HepG2 (cell line): ENCODE measurements around the gene COA5. TPM values are rescaled to one million over a fixed set of nuclear protein-coding genes. Genes with fewer than 3 reads are reported as not detected.

Source experiments
- ATAC-seq: fragments of 200-7000 bp; cut with Tn5 transposase; 3 replicates; pipeline ENCODE4 v1.9.1; 2020; ENCODE audit warnings: mild to moderate bottlenecking, moderate library complexity
- BruUV-seq: library from RNA; stranded (reverse); fragments of 400-500 nt; replicated peaks from 2 replicates; lab custom pipeline; 2021; lab: Mats Ljungman, UMichigan
- CTCF ChIA-PET: fragments of 300-600 bp; formaldehyde crosslinking; extraction: SDS; loops from one replicate; lab custom pipeline; 2021; ENCODE audit warnings: low total read pairs, inconsistent platforms, low intra/inter-chr PET ratio; lab: Yijun Ruan, JAX
- POLR2A ChIA-PET: fragments of 350-600 bp; sonication (Branson Sonifier 250); formaldehyde crosslinking; loops from one replicate; lab custom pipeline; 2020; ENCODE audit warnings: antibody characterized with exemption, inconsistent platforms; lab: Yijun Ruan, JAX
- DNase-seq: peaks from one replicate; pipeline ENCODE4 v3.0.0-alpha.2; 2015; ENCODE audit warnings: low spot score
- FAIRE-seq: peaks from 3 replicates; lab custom pipeline; 2011; peaks lifted over from hg19 to GRCh38; lab: Jason Lieb, UNC
- H2AFZ ChIP-seq: one replicate; pipeline ENCODE4 v1.6.1; 2011; ENCODE audit warnings: low read length, inconsistent platforms
- H3K27ac ChIP-seq: fragments of 300-600 bp; 3 replicates; pipeline ENCODE4 v1.8.0; 2011; ENCODE audit warnings: mixed run types, mild to moderate bottlenecking, mixed read lengths, low read length, inconsistent platforms; ENCODE audit not compliant: insufficient read depth; ENCODE audit errors: extremely low read length
- H3K27me3 ChIP-seq, 2 experiments: fragments of 200-600 bp in 1 of 2; 2 replicates in 1 of 2; 3 replicates in 1 of 2; pipeline versions ENCODE4 v1.6.0 to v1.8.0; 2011; ENCODE audit warnings: low read length in 2 of 2, mild to moderate bottlenecking in 2 of 2, moderate library complexity in 2 of 2, inconsistent platforms in 1 of 2; ENCODE audit not compliant: insufficient read depth in 2 of 2, control insufficient read depth in 1 of 2
- H3K36me3 ChIP-seq, 2 experiments: fragments of 200-600 bp in 1 of 2; replicated peaks in 1 of 2; 2 replicates in 1 of 2; 3 replicates in 1 of 2; pipeline versions ENCODE4 v1.5.1 to v1.8.0; 2011; ENCODE audit warnings: low read length in 2 of 2, inconsistent platforms in 1 of 2; ENCODE audit not compliant: insufficient read depth in 2 of 2, control insufficient read depth in 1 of 2
- H3K4me1 ChIP-seq: 2 replicates; pipeline ENCODE4 v1.5.1; 2012; ENCODE audit warnings: low read length, inconsistent platforms; ENCODE audit not compliant: insufficient read depth
- H3K4me2 ChIP-seq: 2 replicates; pipeline ENCODE4 v1.6.0; 2011; ENCODE audit warnings: low read depth, low read length, inconsistent platforms
- H3K4me3 ChIP-seq, 3 experiments: fragments of 200-600 bp in 1 of 3; sonication (generic), shearing (Covaris generic) in 1 of 3; replicated peaks in 1 of 3; 2 replicates each; pipeline ENCODE4 v1.5.1; 2011 to 2016; ENCODE audit warnings: low read length in 3 of 3, inconsistent platforms in 2 of 3, low read depth in 2 of 3, mild to moderate bottlenecking in 2 of 3, control low read depth in 1 of 3, mixed read lengths in 1 of 3; ENCODE audit not compliant: insufficient read depth in 1 of 3
- H3K79me2 ChIP-seq: one replicate; pipeline ENCODE4 v1.6.1; 2011; ENCODE audit warnings: low read length, inconsistent platforms; ENCODE audit not compliant: insufficient read depth
- H3K9ac ChIP-seq: 2 replicates; pipeline ENCODE4 v1.6.0; 2011; ENCODE audit warnings: mild to moderate bottlenecking, low read depth, low read length, inconsistent platforms; ENCODE audit not compliant: insufficient read depth
- H3K9me3 ChIP-seq: 2 replicates; pipeline ENCODE4 v1.5.1; 2012; ENCODE audit warnings: mild to moderate bottlenecking, low read length
- H4K20me1 ChIP-seq: 2 replicates; pipeline ENCODE4 v1.6.0; 2011; ENCODE audit warnings: inconsistent platforms, mild to moderate bottlenecking, low read length, moderate library complexity; ENCODE audit not compliant: insufficient read depth
- ONECUT2 ChIP-seq: sonication (generic); formaldehyde crosslinking; IDR thresholded peaks from 2 replicates; pipeline ENCODE4 v1.4.0; 2020; ENCODE audit warnings: missing genetic modification reagents
- PBX2 ChIP-seq: IDR thresholded peaks from 2 replicates; pipeline ENCODE4 v1.6.1; 2016; ENCODE audit warnings: control low read depth
- TFAP4 ChIP-seq: sonication (generic); IDR thresholded peaks from 2 replicates; pipeline ENCODE4 v1.6.1; 2016; ENCODE audit warnings: low read depth, borderline replicate concordance
- ZNF33B ChIP-seq: sonication (generic); formaldehyde crosslinking; IDR thresholded peaks from 2 replicates; pipeline ENCODE4 v1.5.1; 2020; ENCODE audit warnings: mild to moderate bottlenecking, missing genetic modification reagents
- ZNF672 ChIP-seq: sonication (generic); formaldehyde crosslinking; IDR thresholded peaks from 2 replicates; pipeline ENCODE4 v1.8.1; 2022; ENCODE audit warnings: missing genetic modification reagents
- WGBS: methylation state at CpG from one replicate; pipeline ENCODE4 v1.1.6; 2017; ENCODE audit warnings: low lambda C conversion rate; 5-methylcytosine and 5-hydroxymethylcytosine counted together
- in situ Hi-C: cut with HindIII; loops from 2 replicates; pipeline ENCODE4 v1.10.0; 2017; ENCODE audit warnings: low pct_unique_long_range_greater_than_20kb; ENCODE audit not compliant: extremely low pct_ligation_motif_present
- intact Hi-C: fragments of 100-400 bp; cut with micrococcal nuclease; formaldehyde crosslinking; loops from one replicate; pipeline ENCODE4 v1.10.0; 2022; ENCODE audit not compliant: unreplicated experiment
- polyA plus RNA-seq, 8 experiments: library from polyadenylated mRNA; depleted of rRNA in 3 of 8; stranded (reverse) in 7 of 8; unstranded in 1 of 8; fragments of >200 nt; fragmentation: Illumina TruSeq in 4 of 8; extraction: Trizol in 4 of 8; gene quantifications; 2 replicates each; pipeline versions ENCODE4 v1.2.1 to v1.2.3, GENCODE V29; 2011 to 2016; ENCODE audit warnings: low read depth in 4 of 8, missing spikeins in 1 of 8, mixed read lengths in 1 of 8; ENCODE audit not compliant: insufficient read depth in 1 of 8
- total RNA-seq, 5 experiments: library from RNA; depleted of rRNA; stranded (reverse); fragments of >200 nt; fragmentation: Illumina TruSeq; extraction: Trizol; gene quantifications; 2 replicates each; pipeline ENCODE4 v1.2.3, GENCODE V29; 2016; ENCODE audit warnings: low read depth in 1 of 5

COA5 gene
- total and polyA plus RNA-seq, 2 of the 13 experiments (the other 11 are each of a cell fraction or from before 2014, with no cell fraction given): 43.6 to 64.5 TPM

GRCh38 chr2:98568161-98568956 is 40.0 kb downstream of the COA5 start (continued):
- TF ChIP-seq PBX2 (CRISPR knock-in tag): no peak
- TF ChIP-seq ONECUT2: no peak
- TF ChIP-seq ZNF672: no peak

GRCh38 chr2:98565941-98566340 is 42.4 kb downstream of the COA5 start:
- Histone ChIP-seq H3K27me3 (no peaks in the 10 kb centered on the region), H3K4me3 (no peak overlapping the region), H3K9ac (no peak overlapping the region), H3K4me1 (no peaks in the 10 kb centered on the region), H3K36me3 (peaks cover 12 to 38% of the 10 kb centered on the region in 2 experiments; a peak in 4 of 5 replicates), H4K20me1 (no peaks in the 10 kb centered on the region), H3K27ac (no peak overlapping the region), H3K4me2 (no peak overlapping the region), H2AFZ (no peak overlapping the region), H3K79me2 (no peaks in the 10 kb centered on the region), H3K9me3 (no peaks in the 10 kb centered on the region)
- ChIA-PET CTCF (no interaction called here), POLR2A (no interaction called here)
- DNase-seq (no peak), FAIRE-seq (no peak), ATAC-seq (no peak)
- intact Hi-C loops: no loop called here
- no TSS peak for BruUV-seq
- no peak for TF ChIP-seq TFAP4
- TF ChIP-seq ZNF33B (CRISPR knock-in tag): no peak
- in situ Hi-C loops: loop anchor here (5.0 kb wide), 1 partner anchor 36 kb away; no protein-coding TSS in a partner anchor
- WGBS: 94% methylated on average over 19 of the region's 19 CpGs
